ENCODE data around the gene MCC.

Gene MCC

DNA sequence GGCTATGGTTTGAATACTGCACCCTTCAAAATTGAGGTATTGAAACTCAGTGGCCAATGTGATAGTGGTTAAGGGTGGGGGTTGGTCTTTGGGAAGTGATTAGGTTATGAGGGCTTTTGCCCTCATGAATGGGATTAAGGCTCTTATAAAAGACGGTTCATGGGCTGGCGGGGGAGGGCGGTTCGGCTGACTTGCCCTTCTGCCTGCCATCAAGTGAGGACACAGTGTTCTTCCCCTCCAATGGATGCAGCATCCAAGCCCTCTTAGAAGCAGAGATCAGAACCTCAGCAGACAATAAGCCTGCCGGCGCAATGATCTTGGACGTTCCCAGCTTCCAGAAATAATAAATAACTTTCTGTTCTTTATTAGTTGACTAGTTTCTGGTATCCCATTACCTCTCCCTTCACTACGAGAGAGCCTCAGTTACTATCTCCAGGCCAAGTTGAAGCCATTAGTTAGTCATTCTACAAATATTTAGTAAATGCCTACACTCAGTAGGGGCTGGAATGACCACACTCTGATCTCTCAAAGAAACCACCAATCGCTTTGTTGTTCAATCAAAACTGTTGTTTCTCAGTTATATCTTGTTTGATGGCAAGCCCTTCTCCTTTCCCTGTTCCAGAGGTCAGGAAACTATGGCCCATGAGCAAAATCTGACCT, 272.7 kb downstream of the MCC start (continued):
- no peak for TF ChIP-seq EGR2 (tag by site-specific recombination; IDR thresholded peaks at IDR 0.05; ENCODE audit: low read depth)
- TF ChIP-seq ZBTB8A (tag by site-specific recombination; IDR thresholded peaks at IDR 0.05): no peak
- no peak for TF ChIP-seq ZNF155 (tag by site-specific recombination; IDR thresholded peaks at IDR 0.05)
- no peak for TF ChIP-seq GLI4 (tag by site-specific recombination; IDR thresholded peaks at IDR 0.05)
- no peak for TF ChIP-seq ZNF223 (tag by site-specific recombination; IDR thresholded peaks at IDR 0.05)
- no peak for TF ChIP-seq REPIN1 (tag by site-specific recombination; IDR thresholded peaks at IDR 0.05; ENCODE audit: low read depth)

- Histone ChIP-seq H3K36me3 (ENCODE audit: control insufficient read depth in 2 of 2, insufficient read depth in 1 of 2, low read length in 2 of 2) (no peaks in the 10 kb centered on the region), H3K4me3 (ENCODE audit: low read depth, low read length) (no peak overlapping the region), H3K27ac (ENCODE audit: extremely low read depth, low read depth, low read length) (no peak overlapping the region), H3K4me1 (ENCODE audit: control insufficient read depth, insufficient read depth, low read length) (peaks cover 51% of the 10 kb centered on the region), H3K9me3 (ENCODE audit: control insufficient read depth, insufficient read depth, low read depth, low read length) (no peaks in the 10 kb centered on the region)
- CTCF ChIA-PET: interaction anchor here (0.6 to 0.7 kb wide), 2 partner anchors 9 to 261 kb away, joined by 3 read pairs; no protein-coding TSS in a partner anchor
- TF ChIP-seq MZF1 (tag by site-specific recombination; IDR thresholded peaks at IDR 0.05; ENCODE audit: borderline replicate concordance): peak; percentile 87; the same call in 1 of the 2 replicates
- TF ChIP-seq ZNF776 (tag by site-specific recombination; IDR thresholded peaks at IDR 0.05; ENCODE audit: borderline replicate concordance): no peak
- no peak for TF ChIP-seq ZNF148 (tag by site-specific recombination; IDR thresholded peaks at IDR 0.05; ENCODE audit: borderline replicate concordance)
- POLR2A ChIA-PET: no interaction called here
Measured at GRCh38 chr5:113214606-113215323, 273.5 kb downstream of the MCC start.

GRCh38 chr5:113213551-113214425, 274.5 kb downstream of the MCC start:
- Histone ChIP-seq H3K4me3 (ENCODE audit: low read depth, low read length) (no peak overlapping the region), H3K27ac (ENCODE audit: extremely low read depth, low read depth, low read length) (no peak overlapping the region), H3K36me3 (ENCODE audit: control insufficient read depth in 2 of 2, insufficient read depth in 1 of 2, low read length in 2 of 2) (no peaks in the 10 kb centered on the region), H3K4me1 (ENCODE audit: control insufficient read depth, insufficient read depth, low read length) (peaks cover 45% of the 10 kb centered on the region), H3K9me3 (ENCODE audit: control insufficient read depth, insufficient read depth, low read depth, low read length) (no peaks in the 10 kb centered on the region)
- ChIA-PET CTCF (interaction anchor here (0.7 kb wide), 1 partner anchor 262 kb away, joined by 3 read pairs; no protein-coding TSS in a partner anchor), POLR2A (no interaction called here)
- TF ChIP-seq, protein P1, sequence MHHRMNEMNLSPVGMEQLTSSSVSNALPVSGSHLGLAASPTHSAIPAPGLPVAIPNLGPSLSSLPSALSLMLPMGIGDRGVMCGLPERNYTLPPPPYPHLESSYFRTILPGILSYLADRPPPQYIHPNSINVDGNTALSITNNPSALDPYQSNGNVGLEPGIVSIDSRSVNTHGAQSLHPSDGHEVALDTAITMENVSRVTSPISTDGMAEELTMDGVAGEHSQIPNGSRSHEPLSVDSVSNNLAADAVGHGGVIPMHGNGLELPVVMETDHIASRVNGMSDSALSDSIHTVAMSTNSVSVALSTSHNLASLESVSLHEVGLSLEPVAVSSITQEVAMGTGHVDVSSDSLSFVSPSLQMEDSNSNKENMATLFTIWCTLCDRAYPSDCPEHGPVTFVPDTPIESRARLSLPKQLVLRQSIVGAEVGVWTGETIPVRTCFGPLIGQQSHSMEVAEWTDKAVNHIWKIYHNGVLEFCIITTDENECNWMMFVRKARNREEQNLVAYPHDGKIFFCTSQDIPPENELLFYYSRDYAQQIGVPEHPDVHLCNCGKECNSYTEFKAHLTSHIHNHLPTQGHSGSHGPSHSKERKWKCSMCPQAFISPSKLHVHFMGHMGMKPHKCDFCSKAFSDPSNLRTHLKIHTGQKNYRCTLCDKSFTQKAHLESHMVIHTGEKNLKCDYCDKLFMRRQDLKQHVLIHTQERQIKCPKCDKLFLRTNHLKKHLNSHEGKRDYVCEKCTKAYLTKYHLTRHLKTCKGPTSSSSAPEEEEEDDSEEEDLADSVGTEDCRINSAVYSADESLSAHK (tag by site-specific recombination; IDR thresholded peaks at IDR 0.05): 0 out of 2 replicates have a peak, but pooled peaks have one; percentile 22
- no peak for TF ChIP-seq ZNF792 (tag by site-specific recombination; IDR thresholded peaks at IDR 0.05)
